Natural killer cell (primary cell): ENCODE measurements around the gene EMC1. TPM values are rescaled to one million over a fixed set of nuclear protein-coding genes. Genes with fewer than 3 reads are reported as not detected.

ENCODE experiments used
- ATAC-seq, 3 donors: fragments of 150-1000 bp in 2 of 3; fragments of 200-7000 bp in 1 of 3; cut with Tn5 transposase; 1 replicate in 1 of 3; 2 replicates in 2 of 3; pipeline ENCODE4 v1.10.0; 2021; ENCODE audit warnings: mild to moderate bottlenecking in 2 of 3, moderate library complexity in 2 of 3
- DNase-seq, 2 donors: peaks; one replicate each; pipeline versions ENCODE4 v3.0.0 to v3.0.0-alpha.2; 2013 to 2021; ENCODE audit warnings: mixed read lengths in 1 of 2
- H3K27ac ChIP-seq: one replicate; pipeline ENCODE4 v1.5.1; 2013; ENCODE audit warnings: mild to moderate bottlenecking, low read length
- H3K27me3 ChIP-seq: one replicate; pipeline ENCODE4 v1.6.1; 2013; ENCODE audit warnings: low read length; ENCODE audit not compliant: control insufficient read depth, insufficient read depth
- H3K36me3 ChIP-seq: one replicate; pipeline ENCODE4 v1.6.1; 2013; ENCODE audit warnings: low read length; ENCODE audit not compliant: control insufficient read depth, insufficient read depth
- H3K4me1 ChIP-seq: one replicate; pipeline ENCODE4 v1.6.1; 2013; ENCODE audit warnings: low read length; ENCODE audit not compliant: control insufficient read depth, insufficient read depth
- H3K4me3 ChIP-seq: one replicate; pipeline ENCODE4 v1.5.1; 2013; ENCODE audit warnings: low read length
- H3K9me3 ChIP-seq: one replicate; pipeline ENCODE4 v1.6.1; 2013; ENCODE audit warnings: low read length; ENCODE audit not compliant: control insufficient read depth, insufficient read depth
- H3K27ac Mint-ChIP-seq, 2 donors: one replicate each; pipeline ENCODE4 v1.8.0; 2022; ENCODE audit warnings: mild to moderate bottlenecking in 2 of 2, mixed read lengths in 2 of 2, moderate library complexity in 1 of 2
- H3K27me3 Mint-ChIP-seq, 2 donors: one replicate each; pipeline ENCODE4 v1.8.0; 2022; ENCODE audit warnings: low read depth in 2 of 2, mixed read lengths in 2 of 2
- H3K36me3 Mint-ChIP-seq: one replicate; pipeline ENCODE4 v1.8.0; 2022; ENCODE audit warnings: mixed read lengths
- H3K4me1 Mint-ChIP-seq, 2 donors: one replicate each; pipeline ENCODE4 v1.8.0; 2022; ENCODE audit warnings: mixed read lengths in 2 of 2
- H3K4me3 Mint-ChIP-seq: one replicate; pipeline ENCODE4 v1.8.0; 2022; ENCODE audit warnings: mild to moderate bottlenecking, moderate library complexity, mixed read lengths
- H3K9me3 Mint-ChIP-seq, 2 donors: one replicate each; pipeline ENCODE4 v1.8.0; 2022; ENCODE audit warnings: mixed read lengths in 2 of 2
- CTCF ChIP-seq: fragments of 200-600 bp; IDR thresholded peaks from one replicate; pipeline ENCODE4 v1.8.0; 2022; ENCODE audit warnings: antibody characterized with exemption
- WGBS: methylation state at CpG from one replicate; pipeline ENCODE4 v1.1.7; 2013; ENCODE audit warnings: missing lambda C conversion rate; ENCODE audit not compliant: insufficient coverage; 5-methylcytosine and 5-hydroxymethylcytosine counted together
- intact Hi-C: fragments of 100-400 bp; cut with micrococcal nuclease; formaldehyde crosslinking; loops from one replicate; pipeline ENCODE4 v1.14.2; 2022
- total RNA-seq, 4 donors: library from RNA; stranded (reverse); fragments of 120-200 nt in 1 of 4; gene quantifications; one replicate each; pipeline versions ENCODE4 v1.2.3 to v1.2.4, GENCODE V29; 2013 to 2022

EMC1 gene
- total RNA-seq, 3 donors from 2014 or later (not counting 1 experiment from before 2014, with no cell fraction given) = 30.7 to 36.0 (median 33.5) TPM

- intact Hi-C loops = no loop called here
- no peak overlapping the region for H3K27ac Mint-ChIP-seq
- Histone ChIP-seq H3K9me3 (no peaks in the 10 kb centered on the region), H3K27me3 (no peaks in the 10 kb centered on the region), H3K4me1 (no peaks in the 10 kb centered on the region), H3K27ac (no peak overlapping the region), H3K36me3 (no peaks in the 10 kb centered on the region), H3K4me3 (no peak overlapping the region)
- ATAC-seq (no peak), DNase-seq (no peak)
- peaks cover 5 to 12% of the 10 kb centered on the region in 2 donors for H3K27me3 Mint-ChIP-seq
- TF ChIP-seq CTCF = no peak
- peaks cover 0 to 5% of the 10 kb centered on the region in 2 donors for H3K4me1 Mint-ChIP-seq
- no peaks in the 10 kb centered on the region for H3K36me3 Mint-ChIP-seq
- no peaks in the 10 kb centered on the region for H3K9me3 Mint-ChIP-seq
- H3K4me3 Mint-ChIP-seq = no peak overlapping the region
- WGBS = 77% methylated on average over 11 of the region's 11 CpGs
Measured at GRCh38 chr1:19268445-19268844, 17.1 kb upstream of the EMC1 start.

- WGBS = 90% methylated on average over 4 of the region's 5 CpGs
- no peaks in the 10 kb centered on the region for H3K36me3 Mint-ChIP-seq
- Histone ChIP-seq H3K27ac (no peak overlapping the region), H3K4me1 (no peaks in the 10 kb centered on the region), H3K9me3 (no peaks in the 10 kb centered on the region), H3K4me3 (no peak overlapping the region), H3K36me3 (peaks cover 20% of the 10 kb centered on the region), H3K27me3 (no peaks in the 10 kb centered on the region)
- no peaks in the 10 kb centered on the region for H3K9me3 Mint-ChIP-seq
- H3K27me3 Mint-ChIP-seq = no peaks in the 10 kb centered on the region
- DNase-seq (no peak), ATAC-seq (no peak)
- intact Hi-C loops = no loop called here
- no peaks in the 10 kb centered on the region for H3K4me1 Mint-ChIP-seq
- TF ChIP-seq CTCF = no peak
- no peak overlapping the region for H3K27ac Mint-ChIP-seq
- no peak overlapping the region for H3K4me3 Mint-ChIP-seq
Measured at GRCh38 chr1:19262744-19263143, 11.4 kb upstream of the EMC1 start.

GRCh38 chr1:19262047-19262446 is 10.7 kb upstream of the EMC1 start:
- Mint-ChIP-seq H3K27ac (no peak overlapping the region), H3K27me3 (no peaks in the 10 kb centered on the region), H3K4me3 (no peak overlapping the region), H3K36me3 (no peaks in the 10 kb centered on the region), H3K9me3 (no peaks in the 10 kb centered on the region), H3K4me1 (no peaks in the 10 kb centered on the region)
- H3K9me3 ChIP-seq = no peaks in the 10 kb centered on the region
- no peak for TF ChIP-seq CTCF
- no peaks in the 10 kb centered on the region for H3K4me1 ChIP-seq
- DNase-seq (no peak), ATAC-seq (no peak)
- no peaks in the 10 kb centered on the region for H3K27me3 ChIP-seq
- no peak overlapping the region for H3K27ac ChIP-seq
- H3K4me3 ChIP-seq = no peak overlapping the region
- peaks cover 26% of the 10 kb centered on the region for H3K36me3 ChIP-seq
- 89% methylated on average over 5 of the region's 5 CpGs for WGBS
- intact Hi-C loops = no loop called here
